Endodermal cell (in vitro differentiated cells): ENCODE measurements around the gene SLC44A1. TPM values are rescaled to one million over a fixed set of nuclear protein-coding genes. Genes with fewer than 3 reads are reported as not detected.

Source experiments
- DNase-seq: peaks from one replicate; pipeline ENCODE4 v3.0.0-alpha.2; 2017
- H3K27ac ChIP-seq: 2 replicates; pipeline ENCODE4 v1.5.1; 2013; ENCODE audit warnings: mild to moderate bottlenecking, low read depth, low read length, moderate library complexity
- H3K27me3 ChIP-seq: 2 replicates; pipeline ENCODE4 v1.6.1; 2013; ENCODE audit warnings: mild to moderate bottlenecking, low read length, moderate library complexity; ENCODE audit not compliant: insufficient read depth, control insufficient read depth, poor library complexity, severe bottlenecking
- H3K36me3 ChIP-seq: 2 replicates; pipeline ENCODE4 v1.7.0; 2013; ENCODE audit warnings: mild to moderate bottlenecking, low read length, moderate library complexity; ENCODE audit not compliant: control insufficient read depth, insufficient read depth
- H3K4me1 ChIP-seq: one replicate; pipeline ENCODE4 v1.7.0; 2013; ENCODE audit warnings: low read length; ENCODE audit not compliant: control insufficient read depth, insufficient read depth
- H3K4me3 ChIP-seq: 2 replicates; pipeline ENCODE4 v1.5.1; 2013; ENCODE audit warnings: mild to moderate bottlenecking, low read length, moderate library complexity
- H3K9ac ChIP-seq: 2 replicates; pipeline ENCODE4 v1.6.1; 2013; ENCODE audit warnings: mild to moderate bottlenecking, low read length, moderate library complexity; ENCODE audit not compliant: poor library complexity, severe bottlenecking; ENCODE audit errors: extremely low read depth
- H3K9me3 ChIP-seq: 2 replicates; pipeline ENCODE4 v1.6.1; 2013; ENCODE audit warnings: mild to moderate bottlenecking, low read length, moderate library complexity; ENCODE audit not compliant: control insufficient read depth
- H3K27ac Mint-ChIP-seq: 2 replicates; pipeline ENCODE4 v1.8.0; 2020; ENCODE audit warnings: mixed read lengths
- H3K27me3 Mint-ChIP-seq: 2 replicates; pipeline ENCODE4 v1.8.0; 2021; ENCODE audit warnings: mild to moderate bottlenecking, mixed read lengths; ENCODE audit not compliant: insufficient read depth
- H3K36me3 Mint-ChIP-seq: 2 replicates; pipeline ENCODE4 v1.8.0; 2020; ENCODE audit warnings: low read depth, mixed read lengths
- H3K4me1 Mint-ChIP-seq: 2 replicates; pipeline ENCODE4 v1.8.0; 2020; ENCODE audit warnings: mixed read lengths
- H3K4me3 Mint-ChIP-seq: 2 replicates; pipeline ENCODE4 v1.8.0; 2020; ENCODE audit warnings: mild to moderate bottlenecking, moderate library complexity, mixed read lengths
- H3K9me3 Mint-ChIP-seq: 2 replicates; pipeline ENCODE4 v1.8.0; 2020; ENCODE audit warnings: mild to moderate bottlenecking, mixed read lengths
- CTCF ChIP-seq: fragments of 200-600 bp; sonication (generic); conservative IDR thresholded peaks from 2 replicates; pipeline ENCODE4 v1.5.0; 2021; ENCODE audit warnings: antibody characterized with exemption, mild to moderate bottlenecking
- WGBS, 2 experiments: methylation state at CpG; one replicate each; pipeline versions ENCODE4 v1.1.5 to v1.1.7; 2013; ENCODE audit warnings: missing lambda C conversion rate in 2 of 2, mixed read lengths in 1 of 2; ENCODE audit not compliant: insufficient coverage in 1 of 2, insufficient read length in 1 of 2; 5-methylcytosine and 5-hydroxymethylcytosine counted together
- total RNA-seq, 2 donors: library from RNA; stranded (reverse); fragmentation: NEBNext Ultra II Directional in 1 of 2; extraction: Animal tissue kit (Norgen Biotek cat#: 25700) in 1 of 2; gene quantifications; 2 replicates in 1 of 2; 3 replicates in 1 of 2; pipeline ENCODE4 v1.2.1, GENCODE V29; 2021

SLC44A1 gene
- total RNA-seq, 2 donors from 2014 or later, result 69.7 to 73.4 TPM

- no peaks in the 10 kb centered on the region for H3K27me3 ChIP-seq
- no peak overlapping the region for H3K9ac ChIP-seq
- H3K27ac ChIP-seq, result no peak overlapping the region
- Mint-ChIP-seq H3K4me1 (peaks cover 25% of the 10 kb centered on the region), H3K36me3 (no peaks in the 10 kb centered on the region), H3K27me3 (no peaks in the 10 kb centered on the region), H3K27ac (no peak overlapping the region), H3K4me3 (no peak overlapping the region), H3K9me3 (no peaks in the 10 kb centered on the region)
- no peaks in the 10 kb centered on the region for H3K9me3 ChIP-seq
- H3K36me3 ChIP-seq, result no peaks in the 10 kb centered on the region
- H3K4me1 ChIP-seq, result peaks cover 2% of the 10 kb centered on the region
- H3K4me3 ChIP-seq, result no peak overlapping the region
- no peak for TF ChIP-seq CTCF
- DNase-seq, result no peak
- WGBS, 2 experiments, result 95 to 100% methylated on average over 1 to 4 of the region's 4 CpGs
Observed at GRCh38 chr9:105286098-105286497, 41.6 kb downstream of the SLC44A1 start.

- no peak for DNase-seq
- H3K27ac Mint-ChIP-seq, result no peak overlapping the region
- Histone ChIP-seq H3K4me1 (peaks cover 12% of the 10 kb centered on the region), H3K27ac (no peak overlapping the region), H3K36me3 (no peaks in the 10 kb centered on the region), H3K4me3 (no peak overlapping the region), H3K9me3 (no peaks in the 10 kb centered on the region), H3K9ac (no peak overlapping the region), H3K27me3 (no peaks in the 10 kb centered on the region)
- H3K36me3 Mint-ChIP-seq, result no peaks in the 10 kb centered on the region
- WGBS, 2 experiments, result 80 to 95% methylated on average over 1 to 3 of the region's 3 CpGs
- no peaks in the 10 kb centered on the region for H3K27me3 Mint-ChIP-seq
- H3K4me3 Mint-ChIP-seq, result no peak overlapping the region
- no peak for TF ChIP-seq CTCF
- no peaks in the 10 kb centered on the region for H3K9me3 Mint-ChIP-seq
- H3K4me1 Mint-ChIP-seq, result peaks cover 47% of the 10 kb centered on the region
Observed at GRCh38 chr9:105289305-105289704, 44.9 kb downstream of the SLC44A1 start.

GRCh38 chr9:105290418-105290817, 46.0 kb downstream of the SLC44A1 start:
- Mint-ChIP-seq H3K4me3 (no peak overlapping the region), H3K27me3 (no peaks in the 10 kb centered on the region), H3K36me3 (no peaks in the 10 kb centered on the region), H3K4me1 (peaks cover 56% of the 10 kb centered on the region), H3K9me3 (no peaks in the 10 kb centered on the region), H3K27ac (no peak overlapping the region)
- H3K4me3 ChIP-seq, result no peak overlapping the region
- WGBS, 2 experiments, result 53 to 88% methylated on average over 1 of the region's 1 CpG
- TF ChIP-seq CTCF, result no peak
- peaks cover 12% of the 10 kb centered on the region for H3K4me1 ChIP-seq
- no peaks in the 10 kb centered on the region for H3K9me3 ChIP-seq
- H3K9ac ChIP-seq, result no peak overlapping the region
- H3K27me3 ChIP-seq, result no peaks in the 10 kb centered on the region
- no peak overlapping the region for H3K27ac ChIP-seq
- H3K36me3 ChIP-seq, result no peaks in the 10 kb centered on the region
- DNase-seq, result no peak
